ENCODE results near the gene CCDC91.
"Not testable (repeated sequence)": the region's sequence is repeated elsewhere in the genome, so short reads cannot be mapped to it uniquely, and the experiment has no call there.

Gene CCDC91

DNA sequence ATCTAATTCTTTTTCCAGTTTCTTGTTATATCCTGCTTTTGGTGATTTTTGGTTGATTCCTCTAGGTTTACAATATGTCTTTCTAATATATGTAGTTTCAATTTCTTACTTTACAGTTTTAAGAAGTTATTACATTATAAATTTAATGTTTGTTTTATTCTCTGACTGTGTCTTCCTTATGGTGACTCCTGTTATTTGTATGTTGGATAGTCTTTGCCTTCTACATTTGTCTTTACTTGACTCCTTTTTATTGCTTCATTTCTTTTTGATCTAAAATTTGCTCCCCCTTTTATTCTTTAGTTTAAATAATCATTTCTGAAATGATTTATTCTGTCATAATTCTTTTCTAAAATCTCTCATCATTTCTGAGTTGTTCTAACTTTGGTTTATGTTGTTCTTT lies 125.8 kb downstream of the CCDC91 start:
- ATAC-seq (no peak), DNase-seq (no peak)
- H3K4me1 Mint-ChIP-seq: peaks cover 2% of the 10 kb centered on the region

GRCh38 chr12:28318273-28318672 lies 128.0 kb downstream of the CCDC91 start:
- Mint-ChIP-seq H3K4me3 (no peak overlapping the region), H3K27me3 (no peaks in the 10 kb centered on the region), H3K27ac (no peak overlapping the region), H3K9me3 (peaks cover 9% of the 10 kb centered on the region), H3K4me1 (peaks cover 2% of the 10 kb centered on the region), H3K36me3 (ENCODE audit: low read depth) (peaks cover 42% of the 10 kb centered on the region)
- no peak for ATAC-seq
- no peak for DNase-seq

More for the DNA sequence above, 125.8 kb downstream of the CCDC91 start:
- peaks cover 53% of the 10 kb centered on the region for H3K36me3 Mint-ChIP-seq (ENCODE audit: low read depth)
- H3K4me3 Mint-ChIP-seq: no peak overlapping the region
- peaks cover 9% of the 10 kb centered on the region for H3K9me3 Mint-ChIP-seq
- H3K27me3 Mint-ChIP-seq: no peaks in the 10 kb centered on the region
- no peak overlapping the region for H3K27ac Mint-ChIP-seq

DNA sequence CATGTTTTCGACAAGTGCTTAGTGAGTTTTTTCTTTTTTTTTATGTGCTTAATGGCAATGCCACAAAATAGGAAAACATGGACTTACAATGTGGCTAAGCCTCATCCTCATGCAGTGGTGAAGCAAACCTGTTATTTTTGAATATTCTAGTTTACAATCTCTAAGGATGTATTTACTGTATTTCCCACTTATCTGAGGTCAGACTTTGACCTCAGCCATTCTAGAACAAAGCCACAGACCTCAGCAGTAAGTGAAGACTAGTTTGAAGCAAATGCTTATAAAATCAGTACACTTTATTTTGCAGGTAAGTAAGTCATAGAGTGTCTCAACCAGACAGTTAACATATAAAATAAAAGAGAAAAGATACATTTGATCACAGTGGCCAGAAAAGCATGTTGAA lies 130.1 kb downstream of the CCDC91 start:
- Mint-ChIP-seq H3K4me1 (no peaks in the 10 kb centered on the region), H3K27ac (no peak overlapping the region), H3K9me3 (peaks cover 9% of the 10 kb centered on the region), H3K4me3 (no peak overlapping the region), H3K36me3 (ENCODE audit: low read depth) (peaks cover 26% of the 10 kb centered on the region), H3K27me3 (no peaks in the 10 kb centered on the region)
- DNase-seq (no peak), ATAC-seq (no peak)

DNA sequence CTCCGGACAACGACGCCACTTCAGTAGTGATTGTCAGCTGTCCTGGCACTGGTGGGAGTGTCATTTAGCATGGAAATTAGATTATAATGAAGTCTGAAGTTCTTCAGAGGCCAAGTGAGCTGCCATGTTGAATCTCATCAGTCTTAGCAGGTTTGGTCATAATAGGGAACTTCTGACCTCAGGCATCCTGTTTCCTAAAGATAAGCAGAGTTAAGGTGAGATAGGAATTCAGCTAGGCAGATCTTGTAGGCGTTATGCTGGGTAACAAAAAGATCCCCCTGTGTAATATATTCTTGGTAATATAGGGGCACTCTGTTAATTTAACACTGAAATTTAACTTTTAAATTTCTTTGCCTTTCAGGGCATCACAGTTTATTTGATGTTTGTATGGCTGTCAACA lies 137.5 kb downstream of the CCDC91 start:
- H3K36me3 Mint-ChIP-seq (ENCODE audit: low read depth): peaks cover 32% of the 10 kb centered on the region

DNA sequence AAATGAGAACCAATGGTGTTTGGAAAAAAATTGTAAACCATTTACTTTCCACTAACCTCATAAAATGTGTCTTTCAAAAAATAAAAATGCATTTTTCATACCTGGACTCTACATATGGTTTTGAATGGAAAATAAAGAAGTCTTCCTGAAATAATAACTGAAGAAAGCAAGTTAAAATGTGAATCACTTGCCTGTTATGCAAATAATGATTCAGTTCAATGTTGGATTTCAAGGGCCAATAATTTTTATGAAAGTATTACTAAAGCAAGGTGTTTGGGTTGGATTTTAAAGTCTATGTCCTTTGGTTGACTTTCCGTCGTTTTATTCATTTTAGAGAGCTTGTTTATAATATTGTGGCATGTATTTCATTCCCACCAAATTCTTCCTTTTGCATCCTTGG lies 138.7 kb downstream of the CCDC91 start:
- Mint-ChIP-seq H3K27me3 (no peaks in the 10 kb centered on the region), H3K36me3 (ENCODE audit: low read depth) (peaks cover 32% of the 10 kb centered on the region), H3K4me1 (no peaks in the 10 kb centered on the region), H3K4me3 (no peak overlapping the region), H3K9me3 (peaks cover 12% of the 10 kb centered on the region), H3K27ac (no peak overlapping the region)
- DNase-seq: no peak
- no peak for ATAC-seq

More for the DNA sequence above, 137.5 kb downstream of the CCDC91 start:
- no peak overlapping the region for H3K27ac Mint-ChIP-seq
- DNase-seq (no peak), ATAC-seq (no peak)
- peaks cover 12% of the 10 kb centered on the region for H3K9me3 Mint-ChIP-seq
- no peaks in the 10 kb centered on the region for H3K4me1 Mint-ChIP-seq
- H3K4me3 Mint-ChIP-seq: no peak overlapping the region
- H3K27me3 Mint-ChIP-seq: no peaks in the 10 kb centered on the region

DNA sequence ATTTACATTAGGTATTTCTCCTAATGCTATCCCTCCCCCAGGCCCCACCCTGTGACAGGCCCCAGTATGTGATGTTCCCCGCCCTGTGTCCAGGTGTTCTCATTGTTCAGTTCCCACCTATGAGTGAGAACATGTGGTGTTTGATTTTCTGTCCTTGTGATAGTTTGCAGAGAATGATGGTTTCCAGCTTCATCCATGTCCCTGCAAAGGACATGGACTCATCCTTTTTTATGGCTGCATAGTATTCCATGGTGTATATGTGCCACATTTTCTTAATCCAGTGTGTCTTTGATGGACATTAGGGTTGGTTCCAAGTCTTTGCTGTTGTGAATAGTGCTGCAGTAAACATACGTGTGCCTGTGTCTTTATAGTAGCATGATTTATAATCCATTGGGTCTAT lies 139.5 kb downstream of the CCDC91 start:
- peaks cover 12% of the 10 kb centered on the region for H3K9me3 Mint-ChIP-seq
- not testable (repeated sequence) for H3K27ac Mint-ChIP-seq, H3K4me1 Mint-ChIP-seq, DNase-seq, ATAC-seq, H3K27me3 Mint-ChIP-seq, H3K4me3 Mint-ChIP-seq
- H3K36me3 Mint-ChIP-seq (ENCODE audit: low read depth): peaks cover 32% of the 10 kb centered on the region

DNA sequence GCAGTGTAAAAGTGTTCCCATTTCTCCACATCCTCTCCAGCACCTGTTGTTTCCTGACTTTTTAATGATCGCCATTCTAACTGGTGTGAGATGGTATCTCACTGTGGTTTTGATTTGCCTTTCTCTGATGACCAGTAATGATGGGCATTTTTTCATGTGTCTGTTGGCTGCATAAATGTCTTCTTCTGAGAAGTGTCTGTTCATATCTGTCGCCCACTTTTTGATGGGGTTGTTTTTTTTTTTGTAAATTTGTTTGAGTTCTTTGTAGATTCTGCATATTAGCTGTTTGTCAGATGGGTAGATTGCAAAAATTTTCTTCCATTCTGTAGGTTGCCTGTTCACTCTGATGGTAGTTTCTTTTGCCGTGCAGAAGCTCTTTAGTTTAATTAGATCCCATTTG lies 140.0 kb downstream of the CCDC91 start:
- H3K4me3 Mint-ChIP-seq, H3K4me1 Mint-ChIP-seq, DNase-seq, ATAC-seq, H3K27me3 Mint-ChIP-seq, H3K27ac Mint-ChIP-seq: not testable (repeated sequence)
- H3K36me3 Mint-ChIP-seq (ENCODE audit: low read depth): peaks cover 32% of the 10 kb centered on the region
- peaks cover 12% of the 10 kb centered on the region for H3K9me3 Mint-ChIP-seq

GRCh38 chr12:28331130-28331529 lies 140.9 kb downstream of the CCDC91 start:
- H3K4me3 Mint-ChIP-seq: no peak overlapping the region
- peaks cover 12% of the 10 kb centered on the region for H3K9me3 Mint-ChIP-seq
- no peaks in the 10 kb centered on the region for H3K4me1 Mint-ChIP-seq
- H3K27ac Mint-ChIP-seq: no peak overlapping the region
- no peaks in the 10 kb centered on the region for H3K27me3 Mint-ChIP-seq
- H3K36me3 Mint-ChIP-seq (ENCODE audit: low read depth): peaks cover 32% of the 10 kb centered on the region
- DNase-seq: no peak
- no peak for ATAC-seq

- H3K27ac Mint-ChIP-seq: no peak overlapping the region
- ATAC-seq (no peak), DNase-seq (no peak)
- no peaks in the 10 kb centered on the region for H3K9me3 Mint-ChIP-seq
- H3K4me3 Mint-ChIP-seq: no peak overlapping the region
- peaks cover 5% of the 10 kb centered on the region for H3K4me1 Mint-ChIP-seq
- H3K27me3 Mint-ChIP-seq: no peaks in the 10 kb centered on the region
- H3K36me3 Mint-ChIP-seq (ENCODE audit: low read depth): peaks cover 4% of the 10 kb centered on the region
These were observed 150.2 kb downstream of the CCDC91 start for GRCh38 chr12:28340261-28341045.

DNA sequence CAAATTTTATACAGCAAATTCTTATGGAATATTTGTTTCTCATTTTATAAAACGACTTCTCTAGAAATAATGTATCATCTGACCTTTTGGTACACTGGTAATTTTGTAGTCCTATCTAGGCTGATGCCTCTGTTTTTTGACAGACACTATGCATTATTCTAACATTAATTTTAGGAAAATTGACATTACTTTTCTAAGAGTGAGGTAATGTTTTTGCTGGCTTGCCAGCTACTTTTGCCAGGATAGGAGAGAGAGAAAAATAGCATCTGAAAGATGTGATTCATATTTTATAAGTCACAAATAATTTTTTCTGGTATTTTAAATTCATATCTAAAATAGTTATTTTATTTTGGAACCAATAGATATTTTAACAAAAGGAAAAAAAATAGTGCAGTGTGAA lies 153.5 kb downstream of the CCDC91 start:
- Mint-ChIP-seq H3K4me3 (no peak overlapping the region), H3K4me1 (peaks cover 5% of the 10 kb centered on the region), H3K9me3 (no peaks in the 10 kb centered on the region), H3K27ac (no peak overlapping the region), H3K36me3 (ENCODE audit: low read depth) (peaks cover 5% of the 10 kb centered on the region), H3K27me3 (no peaks in the 10 kb centered on the region)
- no peak for DNase-seq
- ATAC-seq: no peak

GRCh38 chr12:28346567-28346966 lies 156.3 kb downstream of the CCDC91 start:
- peaks cover 19% of the 10 kb centered on the region for H3K36me3 Mint-ChIP-seq (ENCODE audit: low read depth)
- no peak for ATAC-seq

DNA sequence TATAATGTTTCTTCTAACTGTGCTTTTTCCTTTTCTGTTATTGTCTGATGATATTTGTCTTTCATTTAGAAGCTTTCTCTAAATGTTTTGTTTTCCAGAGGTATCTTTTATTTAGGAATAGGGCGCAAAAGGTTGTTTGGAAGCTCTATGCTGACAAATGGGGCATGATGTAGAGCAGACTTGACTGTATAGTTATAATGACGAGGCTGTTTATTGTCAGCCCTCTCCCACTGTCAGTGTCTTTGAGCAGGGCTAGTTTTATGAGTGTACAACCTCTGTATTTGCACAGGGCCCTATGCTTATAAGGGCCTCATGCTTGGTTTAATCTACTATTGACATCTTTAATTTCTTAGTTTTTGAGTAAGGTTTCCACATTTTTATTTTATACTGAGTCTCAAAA lies 158.9 kb downstream of the CCDC91 start:
- no peak overlapping the region for H3K27ac Mint-ChIP-seq
- no peak for DNase-seq
- peaks cover 38% of the 10 kb centered on the region for H3K36me3 Mint-ChIP-seq (ENCODE audit: low read depth)
- no peaks in the 10 kb centered on the region for H3K27me3 Mint-ChIP-seq
- H3K4me1 Mint-ChIP-seq: no peaks in the 10 kb centered on the region
- H3K4me3 Mint-ChIP-seq: no peak overlapping the region
- ATAC-seq: no peak
- peaks cover 11% of the 10 kb centered on the region for H3K9me3 Mint-ChIP-seq

More at GRCh38 chr12:28346567-28346966, 156.3 kb downstream of the CCDC91 start:
- Mint-ChIP-seq H3K27me3 (no peaks in the 10 kb centered on the region), H3K27ac (no peak overlapping the region), H3K4me1 (no peaks in the 10 kb centered on the region), H3K9me3 (no peaks in the 10 kb centered on the region), H3K4me3 (no peak overlapping the region)
- no peak for DNase-seq

DNA sequence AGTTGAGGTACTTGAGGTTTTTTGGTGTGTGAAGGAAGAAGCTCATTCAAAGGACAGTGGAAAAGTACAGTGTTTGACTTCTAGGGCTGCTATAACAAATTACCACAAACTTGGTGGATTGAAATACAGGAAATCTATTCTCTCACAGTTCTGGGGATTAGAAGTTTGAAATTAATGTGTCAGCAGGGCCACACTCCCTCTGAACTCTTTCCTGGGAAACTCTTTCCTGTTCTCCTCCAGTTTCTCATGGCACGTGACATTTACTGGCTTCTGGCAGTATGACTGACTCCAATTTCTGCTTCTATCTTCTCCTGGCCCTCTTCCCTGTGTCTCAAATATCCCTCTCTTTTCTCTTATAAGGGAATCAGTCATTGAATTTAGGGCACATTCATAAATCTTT lies 160.2 kb downstream of the CCDC91 start:
- Mint-ChIP-seq H3K27me3 (no peaks in the 10 kb centered on the region), H3K9me3 (peaks cover 12% of the 10 kb centered on the region), H3K36me3 (ENCODE audit: low read depth) (peaks cover 44% of the 10 kb centered on the region)

GRCh38 chr12:28351414-28351813 lies 161.2 kb downstream of the CCDC91 start:
- H3K27ac Mint-ChIP-seq: no peak overlapping the region
- no peaks in the 10 kb centered on the region for H3K27me3 Mint-ChIP-seq
- peaks cover 2% of the 10 kb centered on the region for H3K4me1 Mint-ChIP-seq
- H3K9me3 Mint-ChIP-seq: peaks cover 12% of the 10 kb centered on the region
- H3K4me3 Mint-ChIP-seq: no peak overlapping the region
- DNase-seq (no peak), ATAC-seq (no peak)
- peaks cover 48% of the 10 kb centered on the region for H3K36me3 Mint-ChIP-seq (ENCODE audit: low read depth)

More for the DNA sequence above, 160.2 kb downstream of the CCDC91 start:
- H3K4me1 Mint-ChIP-seq: peaks cover 2% of the 10 kb centered on the region
- DNase-seq: no peak
- no peak overlapping the region for H3K27ac Mint-ChIP-seq
- no peak for ATAC-seq
- no peak overlapping the region for H3K4me3 Mint-ChIP-seq

DNA sequence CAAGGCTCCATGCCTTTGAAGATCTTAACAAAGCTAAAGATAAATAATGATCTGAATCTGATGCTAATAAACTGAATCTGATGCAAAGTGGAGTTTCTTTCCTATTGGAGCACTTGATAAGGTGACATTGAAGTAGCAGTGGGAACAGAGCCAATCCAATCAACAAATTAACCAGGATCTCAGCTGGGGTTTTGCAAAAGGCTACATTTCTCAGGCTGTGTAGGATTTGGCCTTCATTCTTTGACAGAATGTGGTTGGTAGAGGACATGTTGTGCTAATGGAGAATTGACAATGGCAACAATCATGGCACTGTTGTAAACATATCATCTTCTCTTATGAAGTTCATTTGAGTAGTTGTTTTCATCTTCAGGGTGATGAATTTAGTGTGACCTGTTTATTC lies 164.9 kb downstream of the CCDC91 start:
- no peak overlapping the region for H3K27ac Mint-ChIP-seq
- ATAC-seq: no peak
- no peak for DNase-seq
- H3K4me3 Mint-ChIP-seq: no peak overlapping the region
- H3K36me3 Mint-ChIP-seq (ENCODE audit: low read depth): peaks cover 44% of the 10 kb centered on the region
- H3K27me3 Mint-ChIP-seq: no peaks in the 10 kb centered on the region
- H3K4me1 Mint-ChIP-seq: peaks cover 8% of the 10 kb centered on the region
- H3K9me3 Mint-ChIP-seq: peaks cover 12% of the 10 kb centered on the region
